K562 (cell line): Measurements from ENCODE around the gene PLD3. TPM values are rescaled to one million over a fixed set of nuclear protein-coding genes. Genes with fewer than 3 reads are reported as not detected.

Experiments
- ATAC-seq: fragments of 200-7000 bp; cut with Tn5 transposase; 3 replicates; pipeline ENCODE4 v1.9.1; 2020; ENCODE audit warnings: moderate library complexity
- BruUV-seq: library from RNA; stranded (reverse); fragments of 400-500 nt; replicated peaks from 2 replicates; lab custom pipeline; 2021; lab: Mats Ljungman, UMichigan
- CTCF ChIA-PET: fragments of 300-600 bp; formaldehyde crosslinking; extraction: SDS; loops from one replicate; lab custom pipeline; 2021; ENCODE audit warnings: low intra/inter-chr PET ratio; lab: Yijun Ruan, JAX
- POLR2A ChIA-PET: fragments of 300-600, 350-650 bp; sonication (Branson Sonifier 250); formaldehyde crosslinking; extraction: SDS; loops from one replicate; lab custom pipeline; 2021; ENCODE audit warnings: antibody characterized with exemption, inconsistent platforms; lab: Yijun Ruan, JAX
- DNase-seq, 4 experiments: peaks; one replicate each; pipeline versions ENCODE4 v3.0.0 to v3.0.0-alpha.2; 2011 to 2018; ENCODE audit warnings: low spot score in 3 of 4, mixed read lengths in 3 of 4; ENCODE audit errors: extremely low read depth in 1 of 4
- FAIRE-seq: peaks from 2 replicates; lab custom pipeline; 2011; peaks lifted over from hg19 to GRCh38; lab: Jason Lieb, UNC
- H2AFZ ChIP-seq: 2 replicates; pipeline ENCODE4 v1.6.0; 2011; ENCODE audit warnings: low read depth, low read length, control low read depth, inconsistent platforms
- H3K27ac ChIP-seq: fragments of 200-600 bp; 3 replicates; pipeline ENCODE4 v1.8.0; 2011; ENCODE audit warnings: low read depth, mild to moderate bottlenecking, control low read depth, inconsistent platforms, low read length, moderate library complexity, mixed read lengths; ENCODE audit errors: extremely low read depth
- H3K27me3 ChIP-seq, 2 experiments: fragments of 300-600 bp in 1 of 2; 2 replicates in 1 of 2; 3 replicates in 1 of 2; pipeline versions ENCODE4 v1.6.0 to v1.8.0; 2011; ENCODE audit warnings: inconsistent platforms in 2 of 2, low read length in 2 of 2, mild to moderate bottlenecking in 1 of 2, mixed read lengths in 1 of 2, moderate library complexity in 1 of 2; ENCODE audit not compliant: control insufficient read depth in 2 of 2, insufficient read depth in 2 of 2
- H3K36me3 ChIP-seq: fragments of 300-600 bp; 3 replicates; pipeline ENCODE4 v1.8.0; 2011; ENCODE audit warnings: mild to moderate bottlenecking, low read length, inconsistent platforms; ENCODE audit not compliant: control insufficient read depth, insufficient read depth
- H3K4me1 ChIP-seq, 2 experiments: fragments of 200-600 bp in 1 of 2; replicated peaks in 1 of 2; 2 replicates in 1 of 2; 3 replicates in 1 of 2; pipeline versions ENCODE4 v1.5.1 to v1.8.0; 2011; ENCODE audit warnings: inconsistent platforms in 2 of 2, low read length in 2 of 2, mild to moderate bottlenecking in 1 of 2, mixed read lengths in 1 of 2, moderate library complexity in 1 of 2; ENCODE audit not compliant: control insufficient read depth in 2 of 2, insufficient read depth in 2 of 2
- H3K4me2 ChIP-seq: 2 replicates; pipeline ENCODE4 v1.6.1; 2011; ENCODE audit warnings: low read length, control low read depth, inconsistent platforms, mixed read lengths; ENCODE audit not compliant: insufficient read depth
- H3K4me3 ChIP-seq: fragments of 200-600 bp; sonication (generic), shearing (Covaris generic); 2 replicates; pipeline ENCODE4 v1.5.1; 2016; ENCODE audit warnings: control low read depth, inconsistent platforms
- H3K79me2 ChIP-seq: fragments of 200-600 bp; 3 replicates; pipeline ENCODE4 v1.8.0; 2011; ENCODE audit warnings: low read length, inconsistent platforms; ENCODE audit not compliant: control insufficient read depth, insufficient read depth
- H3K9ac ChIP-seq, 2 experiments: 2 replicates each; pipeline versions ENCODE4 v1.6.0 to v1.6.1; 2011; ENCODE audit warnings: low read depth in 2 of 2, low read length in 2 of 2, control low read depth in 1 of 2, inconsistent platforms in 1 of 2, mild to moderate bottlenecking in 1 of 2, mixed read lengths in 1 of 2; ENCODE audit not compliant: insufficient read depth in 1 of 2
- H3K9me1 ChIP-seq: one replicate; pipeline ENCODE4 v1.6.0; 2011; ENCODE audit warnings: inconsistent platforms, mild to moderate bottlenecking, low read length, moderate library complexity; ENCODE audit not compliant: control insufficient read depth, insufficient read depth
- H3K9me3 ChIP-seq: replicated peaks from 2 replicates; pipeline ENCODE4 v1.5.1; 2011; ENCODE audit warnings: low read depth, low read length, inconsistent platforms; ENCODE audit not compliant: control insufficient read depth, insufficient read depth
- H4K20me1 ChIP-seq: replicated peaks from 2 replicates; pipeline ENCODE4 v1.6.1; 2011; ENCODE audit warnings: low read length, inconsistent platforms, mixed read lengths; ENCODE audit not compliant: control insufficient read depth, insufficient read depth
- HMGXB4 ChIP-seq: sonication (generic); formaldehyde crosslinking; IDR thresholded peaks from 2 replicates; pipeline ENCODE4 v1.8.1; 2023; ENCODE audit warnings: mild to moderate bottlenecking, missing genetic modification reagents
- RBM25 ChIP-seq: fragments of 200-400 bp; formaldehyde crosslinking; IDR thresholded peaks from 2 replicates; pipeline ENCODE4 v1.6.1; 2018; ENCODE audit warnings: low read length, low read depth, moderate library complexity; ENCODE audit not compliant: severe bottlenecking
- ZNF121 ChIP-seq: sonication (generic); formaldehyde crosslinking; conservative IDR thresholded peaks from 2 replicates; pipeline ENCODE4 v1.8.0; 2022; ENCODE audit warnings: missing genetic modification reagents
- WGBS: fragments of 100-300 bp; shearing (Covaris generic); methylation state at CpG from one replicate; pipeline ENCODE4 v1.1.6; 2016; ENCODE audit warnings: low coverage, mixed read lengths; ENCODE audit not compliant: insufficient coverage; ENCODE audit errors: missing lambda C conversion rate; 5-methylcytosine and 5-hydroxymethylcytosine counted together
- in situ Hi-C: fragments of 300-500 bp; cut with MboI; formaldehyde crosslinking; loops from 4 replicates; pipeline ENCODE4 v1.15.0; 2018; ENCODE audit warnings: inconsistent platforms, mixed read lengths
- intact Hi-C: fragments of 100-400 bp; cut with micrococcal nuclease; formaldehyde crosslinking; loops from 2 replicates; pipeline ENCODE4 v1.14.2; 2022
- polyA plus RNA-seq, 8 experiments: library from polyadenylated mRNA; depleted of rRNA in 4 of 8; stranded (reverse) in 5 of 8; unstranded in 3 of 8; fragments of >200 nt; fragmentation: Nextera tagmentation in 2 of 8; fragmentation: Illumina TruSeq in 1 of 8; extraction: Ambion mirVana in 2 of 8; extraction: Trizol in 1 of 8; gene quantifications; 2 replicates each; pipeline versions ENCODE4 v1.2.1 to v1.2.3, GENCODE V29; 2011 to 2014; ENCODE audit warnings: inconsistent platforms in 1 of 8, missing spikeins in 1 of 8
- total RNA-seq, 7 experiments: library from RNA; depleted of rRNA in 6 of 7; stranded (reverse); fragments of >200 nt in 6 of 7; fragmentation: Illumina TruSeq in 2 of 7; extraction: Trizol in 2 of 7; gene quantifications; 2 replicates each; pipeline versions ENCODE4 v1.2.1 to v1.2.3, GENCODE V29; 2011 to 2021; ENCODE audit warnings: low replicate concordance in 1 of 7

PLD3 gene
- total and polyA plus RNA-seq, 9 of the 15 experiments (the other 6 are each of a cell fraction or from before 2014, with no cell fraction given): 2.3 to 128 (median 72.7) TPM

DNA sequence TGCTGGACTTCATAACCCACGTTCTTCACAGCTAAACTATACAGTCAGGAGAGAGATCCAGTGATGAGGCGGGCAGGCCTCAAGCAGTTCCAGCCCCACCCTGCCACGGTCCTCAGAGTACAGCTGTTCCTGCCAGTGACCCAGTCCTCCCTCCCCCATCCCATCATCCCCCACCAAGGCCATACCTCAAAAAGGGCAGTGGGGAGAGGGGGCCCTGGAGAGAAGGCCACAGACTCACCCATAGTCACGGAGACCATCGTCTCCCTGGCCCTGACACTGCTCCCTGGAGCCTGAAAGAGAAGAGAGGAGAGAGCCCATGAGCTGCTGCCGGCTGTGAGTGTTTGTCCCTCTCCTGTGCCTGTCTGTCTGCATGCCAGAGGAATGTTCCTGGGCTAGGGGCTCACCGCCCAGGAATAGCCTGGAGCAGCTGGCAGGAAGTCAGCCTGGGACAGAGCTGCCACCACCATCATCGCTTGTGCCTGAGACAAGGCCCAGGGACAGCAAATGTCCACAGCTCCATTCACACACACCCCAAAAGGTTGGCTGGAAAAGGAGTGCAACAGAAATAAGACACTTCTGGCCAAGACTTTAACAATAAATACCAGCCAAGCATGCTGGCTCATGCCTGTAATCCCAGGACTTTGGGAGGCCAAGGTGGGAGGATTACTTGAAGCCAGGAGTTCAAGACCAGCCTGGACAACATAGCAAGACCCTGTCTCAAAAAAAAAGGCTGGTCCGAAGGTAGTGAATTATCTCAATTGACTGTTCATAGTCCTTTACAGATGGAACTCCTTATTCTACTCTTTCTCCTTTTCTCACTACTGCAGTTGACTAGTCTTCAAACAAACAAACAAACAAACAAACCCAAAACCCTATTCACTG is 6.7 kb upstream of the PLD3 start:
- 74% methylated on average over 9 of the region's 9 CpGs for WGBS
- no peak; the same call in 2 of the 3 replicates for ATAC-seq
- H3K9ac ChIP-seq: peak overlapping the region in 1 of 2 experiments; percentile 84; a peak in 2 of 4 replicates
- CTCF ChIA-PET: no interaction called here
- H3K9me1 ChIP-seq: peaks cover 3% of the 10 kb centered on the region
- no peak overlapping the region for H3K4me3 ChIP-seq
- H2AFZ ChIP-seq: no peak overlapping the region
- no TSS peak for BruUV-seq
- no peak overlapping the region for H3K4me2 ChIP-seq
- H3K27ac ChIP-seq: no peak overlapping the region
- H3K79me2 ChIP-seq: peaks cover 40% of the 10 kb centered on the region
- in situ Hi-C loops: no loop called here
- H3K4me1 ChIP-seq: peaks cover 3% of the 10 kb centered on the region in 2 experiments; a peak in 2 of 5 replicates
- no peak for DNase-seq
- no peaks in the 10 kb centered on the region for H3K9me3 ChIP-seq
- POLR2A ChIA-PET: interaction anchor here (0.6 to 1.6 kb wide), 6 partner anchors 13 to 1051 kb away, joined by 3 to 4 read pairs (median 3); no protein-coding TSS in a partner anchor
- no peaks in the 10 kb centered on the region for H3K27me3 ChIP-seq
- no peaks in the 10 kb centered on the region; the same call in none of the 2 replicates for H4K20me1 ChIP-seq
- H3K36me3 ChIP-seq: peaks cover 49% of the 10 kb centered on the region; the same call in 2 of the 3 replicates
- TF ChIP-seq RBM25 (peak; percentile 8), HMGXB4 (CRISPR knock-in tag) (no peak), ZNF121 (peak; percentile 77)
- FAIRE-seq: peak; percentile 60
- intact Hi-C loops: no loop called here
